ENCODE measurements around the gene ANP32E.
"Not testable (repeated sequence)": the region's sequence is repeated elsewhere in the genome, so short reads cannot be mapped to it uniquely, and the experiment has no call there.

Gene ANP32E

GRCh38 chr1:150214099-150214756 lies 21.7 kb downstream of the ANP32E start:
- DNase-seq (ENCODE audit: low read depth, low spot score), result not testable (repeated sequence)

GRCh38 chr1:150213170-150214098 lies 22.5 kb downstream of the ANP32E start:
- peak; percentile 99 for DNase-seq (ENCODE audit: low read depth, low spot score)

- no peak for DNase-seq (ENCODE audit: low read depth, low spot score)
These were observed 23.8 kb downstream of the ANP32E start for GRCh38 chr1:150212070-150212469.

- DNase-seq (ENCODE audit: low read depth, low spot score), result no peak
These were observed 25.2 kb downstream of the ANP32E start for GRCh38 chr1:150210706-150211105.

- DNase-seq (ENCODE audit: low read depth, low spot score), result no peak
These were observed 25.8 kb downstream of the ANP32E start for GRCh38 chr1:150210091-150210490.

- not testable (repeated sequence) for DNase-seq (ENCODE audit: low read depth, low spot score)
These were observed 27.5 kb downstream of the ANP32E start for GRCh38 chr1:150208460-150208859.

- no peak for DNase-seq (ENCODE audit: low read depth, low spot score)
These were observed 28.5 kb downstream of the ANP32E start for GRCh38 chr1:150207281-150207971.

- DNase-seq (ENCODE audit: low read depth, low spot score), result no peak
These were observed 39.5 kb downstream of the ANP32E start for GRCh38 chr1:150196417-150196816.

GRCh38 chr1:150194381-150195031 lies 41.4 kb downstream of the ANP32E start:
- DNase-seq (ENCODE audit: low read depth, low spot score), result peak; percentile 61

GRCh38 chr1:150192012-150192411 lies 43.9 kb downstream of the ANP32E start:
- DNase-seq (ENCODE audit: low read depth, low spot score), result no peak

GRCh38 chr1:150187560-150187931 lies 48.4 kb downstream of the ANP32E start:
- DNase-seq (ENCODE audit: low read depth, low spot score), result no peak

GRCh38 chr1:150186789-150187559 lies 48.9 kb downstream of the ANP32E start:
- peak; percentile 64 for DNase-seq (ENCODE audit: low read depth, low spot score)

GRCh38 chr1:150186438-150186788 lies 49.5 kb downstream of the ANP32E start:
- DNase-seq (ENCODE audit: low read depth, low spot score), result not testable (repeated sequence)

- DNase-seq (ENCODE audit: low read depth, low spot score), result no peak
These were observed 50.4 kb downstream of the ANP32E start for GRCh38 chr1:150185481-150185880.

GRCh38 chr1:150183061-150183460 lies 52.9 kb downstream of the ANP32E start:
- no peak for DNase-seq (ENCODE audit: low read depth, low spot score)

GRCh38 chr1:150182247-150182646 lies 53.7 kb downstream of the ANP32E start:
- DNase-seq (ENCODE audit: low read depth, low spot score), result no peak

GRCh38 chr1:150180474-150180873 lies 55.4 kb downstream of the ANP32E start:
- no peak for DNase-seq (ENCODE audit: low read depth, low spot score)

- no peak for DNase-seq (ENCODE audit: low read depth, low spot score)
These were observed 56.0 kb downstream of the ANP32E start for GRCh38 chr1:150179867-150180266.

- DNase-seq (ENCODE audit: low read depth, low spot score), result no peak
These were observed 57.4 kb downstream of the ANP32E start for GRCh38 chr1:150178548-150178947.

GRCh38 chr1:150176593-150176992 lies 59.3 kb downstream of the ANP32E start:
- DNase-seq (ENCODE audit: low read depth, low spot score), result no peak

GRCh38 chr1:150173141-150173585 lies 62.7 kb downstream of the ANP32E start:
- peak; percentile 65 for DNase-seq (ENCODE audit: low read depth, low spot score)

All from ELF-1 (cell line).